Measurements from ENCODE around the gene CASQ2.

CASQ2 gene

GRCh38 chr1:115722221-115722620, 46.3 kb downstream of the CASQ2 start:
- no peak for DNase-seq (ENCODE audit: low spot score)
- no peak for TF ChIP-seq CTCF (IDR thresholded peaks at IDR 0.05; ENCODE audit: extremely low read depth, missing control alignments)

- DNase-seq (ENCODE audit: low spot score) = no peak
- TF ChIP-seq CTCF (IDR thresholded peaks at IDR 0.05; ENCODE audit: extremely low read depth, missing control alignments) = no peak
Measured at GRCh38 chr1:115719285-115719684, 49.2 kb downstream of the CASQ2 start.

GRCh38 chr1:115718011-115718754, 50.3 kb downstream of the CASQ2 start:
- TF ChIP-seq CTCF (IDR thresholded peaks at IDR 0.05; ENCODE audit: extremely low read depth, missing control alignments) = no peak
- DNase-seq (ENCODE audit: low spot score) = no peak

GRCh38 chr1:115717541-115717940, 51.0 kb downstream of the CASQ2 start:
- peak; percentile 30 for DNase-seq (ENCODE audit: low spot score)
- peak; percentile 39 for TF ChIP-seq CTCF (IDR thresholded peaks at IDR 0.05; ENCODE audit: extremely low read depth, missing control alignments)

GRCh38 chr1:115714572-115715141, 53.9 kb downstream of the CASQ2 start:
- no peak for TF ChIP-seq CTCF (IDR thresholded peaks at IDR 0.05; ENCODE audit: extremely low read depth, missing control alignments)

GRCh38 chr1:115713906-115714305, 54.6 kb downstream of the CASQ2 start:
- no peak for TF ChIP-seq CTCF (IDR thresholded peaks at IDR 0.05; ENCODE audit: extremely low read depth, missing control alignments)
- DNase-seq (ENCODE audit: low spot score) = no peak

More at GRCh38 chr1:115714572-115715141, 53.9 kb downstream of the CASQ2 start:
- no peak for DNase-seq (ENCODE audit: low spot score)

- DNase-seq (ENCODE audit: low spot score) = no peak
- no peak for TF ChIP-seq CTCF (IDR thresholded peaks at IDR 0.05; ENCODE audit: extremely low read depth, missing control alignments)
Measured at GRCh38 chr1:115712911-115713609, 55.5 kb downstream of the CASQ2 start.
